HepG2 (cell line): ENCODE results near the gene PPCDC. TPM values are rescaled to one million over a fixed set of nuclear protein-coding genes. Genes with fewer than 3 reads are reported as not detected.

Experiments
- ATAC-seq: fragments of 200-7000 bp; cut with Tn5 transposase; 3 replicates; pipeline ENCODE4 v1.9.1; 2020; ENCODE audit warnings: mild to moderate bottlenecking, moderate library complexity
- BruUV-seq: library from RNA; stranded (reverse); fragments of 400-500 nt; replicated peaks from 2 replicates; lab custom pipeline; 2021; lab: Mats Ljungman, UMichigan
- CTCF ChIA-PET: fragments of 300-600 bp; formaldehyde crosslinking; extraction: SDS; loops from one replicate; lab custom pipeline; 2021; ENCODE audit warnings: low total read pairs, inconsistent platforms, low intra/inter-chr PET ratio; lab: Yijun Ruan, JAX
- POLR2A ChIA-PET: fragments of 350-600 bp; sonication (Branson Sonifier 250); formaldehyde crosslinking; loops from one replicate; lab custom pipeline; 2020; ENCODE audit warnings: antibody characterized with exemption, inconsistent platforms; lab: Yijun Ruan, JAX
- DNase-seq: peaks from one replicate; pipeline ENCODE4 v3.0.0-alpha.2; 2015; ENCODE audit warnings: low spot score
- FAIRE-seq: peaks from 3 replicates; lab custom pipeline; 2011; peaks lifted over from hg19 to GRCh38; lab: Jason Lieb, UNC
- H2AFZ ChIP-seq: one replicate; pipeline ENCODE4 v1.6.1; 2011; ENCODE audit warnings: low read length, inconsistent platforms
- H3K27ac ChIP-seq: fragments of 300-600 bp; 3 replicates; pipeline ENCODE4 v1.8.0; 2011; ENCODE audit warnings: mixed run types, mild to moderate bottlenecking, mixed read lengths, low read length, inconsistent platforms; ENCODE audit not compliant: insufficient read depth; ENCODE audit errors: extremely low read length
- H3K27me3 ChIP-seq, 2 experiments: fragments of 200-600 bp in 1 of 2; 2 replicates in 1 of 2; 3 replicates in 1 of 2; pipeline versions ENCODE4 v1.6.0 to v1.8.0; 2011; ENCODE audit warnings: low read length in 2 of 2, mild to moderate bottlenecking in 2 of 2, moderate library complexity in 2 of 2, inconsistent platforms in 1 of 2; ENCODE audit not compliant: insufficient read depth in 2 of 2, control insufficient read depth in 1 of 2
- H3K36me3 ChIP-seq, 2 experiments: fragments of 200-600 bp in 1 of 2; replicated peaks in 1 of 2; 2 replicates in 1 of 2; 3 replicates in 1 of 2; pipeline versions ENCODE4 v1.5.1 to v1.8.0; 2011; ENCODE audit warnings: low read length in 2 of 2, inconsistent platforms in 1 of 2; ENCODE audit not compliant: insufficient read depth in 2 of 2, control insufficient read depth in 1 of 2
- H3K4me1 ChIP-seq: 2 replicates; pipeline ENCODE4 v1.5.1; 2012; ENCODE audit warnings: low read length, inconsistent platforms; ENCODE audit not compliant: insufficient read depth
- H3K4me2 ChIP-seq: 2 replicates; pipeline ENCODE4 v1.6.0; 2011; ENCODE audit warnings: low read depth, low read length, inconsistent platforms
- H3K4me3 ChIP-seq, 3 experiments: fragments of 200-600 bp in 1 of 3; sonication (generic), shearing (Covaris generic) in 1 of 3; replicated peaks in 1 of 3; 2 replicates each; pipeline ENCODE4 v1.5.1; 2011 to 2016; ENCODE audit warnings: low read length in 3 of 3, inconsistent platforms in 2 of 3, low read depth in 2 of 3, mild to moderate bottlenecking in 2 of 3, control low read depth in 1 of 3, mixed read lengths in 1 of 3; ENCODE audit not compliant: insufficient read depth in 1 of 3
- H3K79me2 ChIP-seq: one replicate; pipeline ENCODE4 v1.6.1; 2011; ENCODE audit warnings: low read length, inconsistent platforms; ENCODE audit not compliant: insufficient read depth
- H3K9ac ChIP-seq: 2 replicates; pipeline ENCODE4 v1.6.0; 2011; ENCODE audit warnings: mild to moderate bottlenecking, low read depth, low read length, inconsistent platforms; ENCODE audit not compliant: insufficient read depth
- H3K9me3 ChIP-seq: 2 replicates; pipeline ENCODE4 v1.5.1; 2012; ENCODE audit warnings: mild to moderate bottlenecking, low read length
- H4K20me1 ChIP-seq: 2 replicates; pipeline ENCODE4 v1.6.0; 2011; ENCODE audit warnings: inconsistent platforms, mild to moderate bottlenecking, low read length, moderate library complexity; ENCODE audit not compliant: insufficient read depth
- NFKBIZ ChIP-seq: IDR thresholded peaks from 2 replicates; pipeline ENCODE4 v1.6.1; 2018; ENCODE audit warnings: missing genetic modification reagents, missing compliant biosample characterization
- SP2 ChIP-seq: sonication (generic); formaldehyde crosslinking; IDR thresholded peaks from 2 replicates; pipeline ENCODE4 v1.5.1; 2020; ENCODE audit warnings: mild to moderate bottlenecking, missing genetic modification reagents
- ZBTB8A ChIP-seq: sonication (generic); formaldehyde crosslinking; IDR thresholded peaks from 2 replicates; pipeline ENCODE4 v1.4.0; 2020; ENCODE audit warnings: mild to moderate bottlenecking, low read depth, missing genetic modification reagents, borderline replicate concordance
- ZFP62 ChIP-seq: sonication (generic); formaldehyde crosslinking; IDR thresholded peaks from 2 replicates; pipeline ENCODE4 v1.4.0; 2020; ENCODE audit warnings: missing genetic modification reagents
- ZNF224 ChIP-seq: sonication (generic); formaldehyde crosslinking; IDR thresholded peaks from 2 replicates; pipeline ENCODE4 v1.5.0; 2020; ENCODE audit warnings: mild to moderate bottlenecking, missing genetic modification reagents
- ZNF260 ChIP-seq: sonication (generic); formaldehyde crosslinking; IDR thresholded peaks from 2 replicates; pipeline ENCODE4 v1.4.0; 2020; ENCODE audit warnings: missing genetic modification reagents, low read depth, mild to moderate bottlenecking, borderline replicate concordance
- ZNF562 ChIP-seq: sonication (generic); formaldehyde crosslinking; IDR thresholded peaks from 2 replicates; pipeline ENCODE4 v1.8.0; 2022; ENCODE audit warnings: missing genetic modification reagents, borderline replicate concordance
- ZNF660 ChIP-seq: sonication (generic); formaldehyde crosslinking; IDR thresholded peaks from 2 replicates; pipeline ENCODE4 v1.5.1; 2020; ENCODE audit warnings: mild to moderate bottlenecking, low read depth, missing genetic modification reagents, borderline replicate concordance
- ZNF747 ChIP-seq: sonication (generic); formaldehyde crosslinking; IDR thresholded peaks from 2 replicates; pipeline ENCODE4 v1.8.1; 2023; ENCODE audit warnings: missing genetic modification reagents, mild to moderate bottlenecking, borderline replicate concordance
- ZNF790 ChIP-seq: sonication (generic); formaldehyde crosslinking; IDR thresholded peaks from 2 replicates; pipeline ENCODE4 v1.8.0; 2022; ENCODE audit warnings: missing genetic modification reagents, mild to moderate bottlenecking, borderline replicate concordance
- WGBS: methylation state at CpG from one replicate; pipeline ENCODE4 v1.1.6; 2017; ENCODE audit warnings: low lambda C conversion rate; 5-methylcytosine and 5-hydroxymethylcytosine counted together
- in situ Hi-C: cut with HindIII; loops from 2 replicates; pipeline ENCODE4 v1.10.0; 2017; ENCODE audit warnings: low pct_unique_long_range_greater_than_20kb; ENCODE audit not compliant: extremely low pct_ligation_motif_present
- intact Hi-C: fragments of 100-400 bp; cut with micrococcal nuclease; formaldehyde crosslinking; loops from one replicate; pipeline ENCODE4 v1.10.0; 2022; ENCODE audit not compliant: unreplicated experiment
- polyA plus RNA-seq, 8 experiments: library from polyadenylated mRNA; depleted of rRNA in 3 of 8; stranded (reverse) in 7 of 8; unstranded in 1 of 8; fragments of >200 nt; fragmentation: Illumina TruSeq in 4 of 8; extraction: Trizol in 4 of 8; gene quantifications; 2 replicates each; pipeline versions ENCODE4 v1.2.1 to v1.2.3, GENCODE V29; 2011 to 2016; ENCODE audit warnings: low read depth in 4 of 8, missing spikeins in 1 of 8, mixed read lengths in 1 of 8; ENCODE audit not compliant: insufficient read depth in 1 of 8
- total RNA-seq, 5 experiments: library from RNA; depleted of rRNA; stranded (reverse); fragments of >200 nt; fragmentation: Illumina TruSeq; extraction: Trizol; gene quantifications; 2 replicates each; pipeline ENCODE4 v1.2.3, GENCODE V29; 2016; ENCODE audit warnings: low read depth in 1 of 5
- TF ChIP-seq, protein P1 (sequence below): IDR thresholded peaks from 2 replicates; pipeline ENCODE4 v1.6.1; 2018; ENCODE audit warnings: missing genetic modification reagents, mild to moderate bottlenecking, missing compliant biosample characterization
- TF ChIP-seq, protein P2 (sequence below): IDR thresholded peaks from 2 replicates; pipeline ENCODE4 v1.6.1; 2016; ENCODE audit warnings: missing biosample characterization, missing genetic modification reagents, low read depth
- TF ChIP-seq, protein P3 (sequence below): sonication (generic); formaldehyde crosslinking; IDR thresholded peaks from 2 replicates; pipeline ENCODE4 v1.4.0; 2020; ENCODE audit warnings: missing genetic modification reagents

The PPCDC gene
- total and polyA plus RNA-seq, 2 of the 13 experiments (the other 11 are each of a cell fraction or from before 2014, with no cell fraction given), result 12.3 to 12.8 TPM

DNA sequence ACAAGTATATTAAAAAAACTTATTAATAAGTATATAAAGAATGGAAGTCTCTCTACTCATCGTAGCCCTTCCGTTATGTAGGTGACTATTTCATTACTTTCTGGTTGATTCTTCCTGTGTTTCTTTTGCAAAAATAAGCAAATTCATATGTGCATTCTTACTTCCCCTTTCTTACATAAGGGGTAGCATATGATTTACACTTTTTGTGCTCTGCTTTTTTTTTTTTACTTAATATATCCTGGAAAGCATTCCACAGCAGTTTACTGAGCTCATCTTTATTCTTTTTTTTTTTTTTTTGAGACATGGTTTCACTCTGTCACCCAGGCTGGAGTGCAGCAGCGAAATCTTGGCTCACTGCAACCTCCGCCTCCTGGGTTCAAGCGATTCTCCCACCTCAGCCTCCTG lies 15.2 kb upstream of the PPCDC start (continued):
- no peak for TF ChIP-seq ZFP62

DNA sequence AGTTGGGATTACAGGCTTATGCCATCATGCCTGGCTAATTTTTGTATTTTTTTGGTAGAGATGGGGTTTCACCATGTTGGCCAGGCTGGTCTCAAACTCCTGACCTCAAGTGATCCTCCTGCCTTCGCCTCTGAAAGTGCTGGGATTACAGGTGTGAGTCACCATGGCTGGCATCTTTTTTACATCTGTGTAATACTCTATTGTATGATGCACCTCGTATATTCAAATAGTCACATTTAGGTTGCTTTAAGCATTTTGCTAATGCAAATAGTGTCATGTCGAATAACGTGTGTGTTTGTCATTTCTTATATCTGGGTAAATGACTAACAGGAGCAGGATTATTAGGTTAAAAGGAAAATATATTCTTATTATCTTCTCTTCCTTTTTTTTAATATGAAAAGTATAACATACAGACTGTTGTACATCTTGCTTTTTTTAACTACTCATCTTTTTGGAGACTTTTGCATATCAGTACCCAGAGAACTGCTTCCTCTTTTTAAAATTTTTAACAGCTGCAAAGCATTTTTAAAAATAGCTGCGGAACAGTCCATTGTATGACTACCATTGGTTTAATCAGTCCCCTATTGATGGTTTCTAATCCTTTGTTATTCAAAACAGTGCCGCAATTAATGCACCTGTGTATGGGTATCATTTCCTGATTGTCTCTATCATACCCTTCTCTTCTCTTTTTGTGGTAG lies 14.6 kb upstream of the PPCDC start:
- Histone ChIP-seq H3K27ac (no peak overlapping the region), H4K20me1 (no peaks in the 10 kb centered on the region), H3K27me3 (no peaks in the 10 kb centered on the region), H3K4me1 (no peaks in the 10 kb centered on the region), H2AFZ (no peak overlapping the region), H3K4me3 (no peak overlapping the region), H3K9ac (no peak overlapping the region), H3K36me3 (peaks cover 3 to 8% of the 10 kb centered on the region in 2 experiments; a peak in 4 of 5 replicates), H3K79me2 (no peaks in the 10 kb centered on the region), H3K9me3 (no peaks in the 10 kb centered on the region), H3K4me2 (no peak overlapping the region)
- no TSS peak for BruUV-seq
- no peak for TF ChIP-seq ZBTB8A (CRISPR knock-in tag)
- TF ChIP-seq, protein P1, sequence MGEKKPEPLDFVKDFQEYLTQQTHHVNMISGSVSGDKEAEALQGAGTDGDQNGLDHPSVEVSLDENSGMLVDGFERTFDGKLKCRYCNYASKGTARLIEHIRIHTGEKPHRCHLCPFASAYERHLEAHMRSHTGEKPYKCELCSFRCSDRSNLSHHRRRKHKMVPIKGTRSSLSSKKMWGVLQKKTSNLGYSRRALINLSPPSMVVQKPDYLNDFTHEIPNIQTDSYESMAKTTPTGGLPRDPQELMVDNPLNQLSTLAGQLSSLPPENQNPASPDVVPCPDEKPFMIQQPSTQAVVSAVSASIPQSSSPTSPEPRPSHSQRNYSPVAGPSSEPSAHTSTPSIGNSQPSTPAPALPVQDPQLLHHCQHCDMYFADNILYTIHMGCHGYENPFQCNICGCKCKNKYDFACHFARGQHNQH (CRISPR knock-in tag), result no peak
- no peak for TF ChIP-seq ZNF562 (CRISPR knock-in tag)
- TF ChIP-seq, protein P2, sequence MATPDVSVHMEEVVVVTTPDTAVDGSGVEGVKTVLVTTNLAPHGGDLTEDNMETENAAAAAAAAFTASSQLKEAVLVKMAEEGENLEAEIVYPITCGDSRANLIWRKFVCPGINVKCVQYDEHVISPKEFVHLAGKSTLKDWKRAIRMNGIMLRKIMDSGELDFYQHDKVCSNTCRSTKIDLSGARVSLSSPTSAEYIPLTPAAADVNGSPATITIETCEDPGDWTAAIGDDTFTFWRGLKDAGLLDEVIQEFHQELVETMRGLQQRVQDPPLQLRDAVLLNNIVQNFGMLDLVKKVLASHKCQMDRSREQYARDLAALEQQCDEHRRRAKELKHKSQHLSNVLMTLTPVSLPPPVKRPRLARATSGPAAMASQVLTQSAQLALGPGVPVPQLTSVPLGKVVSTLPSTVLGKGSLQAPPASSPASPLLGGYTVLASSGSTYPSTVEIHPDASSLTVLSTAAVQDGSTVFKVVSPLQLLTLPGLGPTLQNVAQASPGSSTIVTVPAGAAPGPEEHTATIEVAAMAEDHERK (CRISPR knock-in tag), result no peak
- no peak for TF ChIP-seq NFKBIZ (CRISPR knock-in tag)
- no peak for TF ChIP-seq ZNF660 (CRISPR knock-in tag)
- TF ChIP-seq SP2 (CRISPR knock-in tag), result no peak
- TF ChIP-seq, protein P3, sequence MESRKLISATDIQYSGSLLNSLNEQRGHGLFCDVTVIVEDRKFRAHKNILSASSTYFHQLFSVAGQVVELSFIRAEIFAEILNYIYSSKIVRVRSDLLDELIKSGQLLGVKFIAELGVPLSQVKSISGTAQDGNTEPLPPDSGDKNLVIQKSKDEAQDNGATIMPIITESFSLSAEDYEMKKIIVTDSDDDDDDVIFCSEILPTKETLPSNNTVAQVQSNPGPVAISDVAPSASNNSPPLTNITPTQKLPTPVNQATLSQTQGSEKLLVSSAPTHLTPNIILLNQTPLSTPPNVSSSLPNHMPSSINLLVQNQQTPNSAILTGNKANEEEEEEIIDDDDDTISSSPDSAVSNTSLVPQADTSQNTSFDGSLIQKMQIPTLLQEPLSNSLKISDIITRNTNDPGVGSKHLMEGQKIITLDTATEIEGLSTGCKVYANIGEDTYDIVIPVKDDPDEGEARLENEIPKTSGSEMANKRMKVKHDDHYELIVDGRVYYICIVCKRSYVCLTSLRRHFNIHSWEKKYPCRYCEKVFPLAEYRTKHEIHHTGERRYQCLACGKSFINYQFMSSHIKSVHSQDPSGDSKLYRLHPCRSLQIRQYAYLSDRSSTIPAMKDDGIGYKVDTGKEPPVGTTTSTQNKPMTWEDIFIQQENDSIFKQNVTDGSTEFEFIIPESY, result no peak
- no peak for TF ChIP-seq ZNF260 (CRISPR knock-in tag)
- TF ChIP-seq ZNF790 (CRISPR knock-in tag), result no peak
- no peak for TF ChIP-seq ZNF747 (CRISPR knock-in tag)
- no peak for TF ChIP-seq ZNF224 (CRISPR knock-in tag)
- in situ Hi-C loops, result no loop called here
- intact Hi-C loops, result no loop called here
- no peak for ATAC-seq
- CTCF ChIA-PET, result no interaction called here
- DNase-seq, result no peak
- WGBS, result 93% methylated on average over 6 of the region's 6 CpGs
- FAIRE-seq, result no peak
- POLR2A ChIA-PET, result no interaction called here
